H9 (cell line): ENCODE results near the gene KCNJ1. TPM values are rescaled to one million over a fixed set of nuclear protein-coding genes. Genes with fewer than 3 reads are reported as not detected.

Experiments used
- DNase-seq: peaks from one replicate; pipeline ENCODE4 v3.0.0-alpha.2; 2017
- H2AFZ ChIP-seq: one replicate; pipeline ENCODE4 v1.6.1; 2013; ENCODE audit warnings: mild to moderate bottlenecking, low read length, control low read depth, moderate library complexity
- H2AK5ac ChIP-seq: 2 replicates; pipeline ENCODE4 v1.6.1; 2013; ENCODE audit warnings: low read length, control low read depth, mixed read lengths; ENCODE audit not compliant: insufficient read length
- H2BK120ac ChIP-seq: one replicate; pipeline ENCODE4 v1.6.1; 2013; ENCODE audit warnings: low read depth, mild to moderate bottlenecking, low read length, control low read depth, inconsistent platforms; ENCODE audit not compliant: poor library complexity, severe bottlenecking
- H2BK12ac ChIP-seq: 2 replicates; pipeline ENCODE4 v1.6.1; 2013; ENCODE audit warnings: low read length, control low read depth, mixed read lengths, low read depth; ENCODE audit not compliant: insufficient read length
- H2BK15ac ChIP-seq: 2 replicates; pipeline ENCODE4 v1.6.1; 2013; ENCODE audit warnings: low read depth, low read length, control low read depth
- H2BK20ac ChIP-seq: one replicate; pipeline ENCODE4 v1.6.1; 2013; ENCODE audit warnings: low read depth, mild to moderate bottlenecking, low read length, control low read depth, inconsistent platforms; ENCODE audit not compliant: poor library complexity, severe bottlenecking
- H2BK5ac ChIP-seq: 2 replicates; pipeline ENCODE4 v1.6.1; 2013; ENCODE audit warnings: low read length, control low read depth, mixed read lengths; ENCODE audit not compliant: insufficient read length
- H3K14ac ChIP-seq: 2 replicates; pipeline ENCODE4 v1.6.1; 2013; ENCODE audit warnings: low read length, control low read depth; ENCODE audit not compliant: insufficient read depth
- H3K18ac ChIP-seq: 2 replicates; pipeline ENCODE4 v1.6.1; 2013; ENCODE audit warnings: low read depth, mild to moderate bottlenecking, mixed read lengths, low read length, control low read depth; ENCODE audit not compliant: insufficient read length
- H3K23ac ChIP-seq: 2 replicates; pipeline ENCODE4 v1.6.1; 2013; ENCODE audit warnings: low read length, control low read depth, mixed read lengths, low read depth; ENCODE audit not compliant: insufficient read length
- H3K23me2 ChIP-seq: 2 replicates; pipeline ENCODE4 v1.6.1; 2013; ENCODE audit warnings: low read depth, mild to moderate bottlenecking, mixed read lengths, low read length, control low read depth; ENCODE audit not compliant: insufficient read length, poor library complexity, severe bottlenecking
- H3K27ac ChIP-seq: 2 replicates; pipeline ENCODE4 v1.5.1; 2013; ENCODE audit warnings: low read length, control low read depth, mixed read lengths, low read depth; ENCODE audit not compliant: insufficient read length
- H3K27me3 ChIP-seq: 2 replicates; pipeline ENCODE4 v1.6.1; 2013; ENCODE audit warnings: low read length, control low read depth, inconsistent platforms; ENCODE audit not compliant: insufficient read depth
- H3K4ac ChIP-seq: 2 replicates; pipeline ENCODE4 v1.6.1; 2013; ENCODE audit warnings: low read depth, mild to moderate bottlenecking, control low read depth, inconsistent platforms, low read length, moderate library complexity
- H3K4me1 ChIP-seq: 2 replicates; pipeline ENCODE4 v1.6.1; 2013; ENCODE audit warnings: low read length, control low read depth, inconsistent platforms; ENCODE audit not compliant: insufficient read depth
- H3K4me2 ChIP-seq: 2 replicates; pipeline ENCODE4 v1.6.1; 2013; ENCODE audit warnings: low read length, control low read depth, mixed read lengths; ENCODE audit not compliant: insufficient read length, insufficient read depth
- H3K56ac ChIP-seq: 2 replicates; pipeline ENCODE4 v1.6.1; 2013; ENCODE audit warnings: low read depth, mild to moderate bottlenecking, mixed read lengths, low read length, control low read depth; ENCODE audit not compliant: insufficient read length
- H3K79me1 ChIP-seq: 2 replicates; pipeline ENCODE4 v1.6.1; 2013; ENCODE audit warnings: low read depth, mild to moderate bottlenecking, moderate library complexity, low read length, control low read depth, inconsistent platforms; ENCODE audit not compliant: insufficient read depth, poor library complexity, severe bottlenecking
- H3K79me2 ChIP-seq: 2 replicates; pipeline ENCODE4 v1.6.1; 2013; ENCODE audit warnings: low read length, control low read depth, inconsistent platforms; ENCODE audit not compliant: insufficient read depth
- H3K9ac ChIP-seq: 2 replicates; pipeline ENCODE4 v1.6.1; 2013; ENCODE audit warnings: low read length, control low read depth, mixed read lengths; ENCODE audit not compliant: insufficient read length; ENCODE audit errors: extremely low read depth
- H3K9me3 ChIP-seq: one replicate; pipeline ENCODE4 v1.6.1; 2013; ENCODE audit warnings: low read depth, low read length, inconsistent platforms; ENCODE audit not compliant: control insufficient read depth
- H3T11ph ChIP-seq: one replicate; pipeline ENCODE4 v1.6.1; 2013; ENCODE audit warnings: mild to moderate bottlenecking, low read length, control low read depth, inconsistent platforms
- H4K20me1 ChIP-seq: one replicate; pipeline ENCODE4 v1.6.1; 2013; ENCODE audit not compliant: control insufficient read depth, insufficient read length, insufficient read depth
- H4K5ac ChIP-seq: 2 replicates; pipeline ENCODE4 v1.6.1; 2013; ENCODE audit warnings: low read depth, mild to moderate bottlenecking, mixed read lengths, low read length, control low read depth; ENCODE audit not compliant: insufficient read length
- H4K8ac ChIP-seq: replicated peaks from 2 replicates; pipeline ENCODE4 v1.6.1; 2013; ENCODE audit warnings: low read length, control low read depth, mixed read lengths, low read depth; ENCODE audit not compliant: insufficient read length
- H4K91ac ChIP-seq: 2 replicates; pipeline ENCODE4 v1.6.1; 2013; ENCODE audit warnings: low read depth, mild to moderate bottlenecking, moderate library complexity, mixed read lengths, low read length, control low read depth; ENCODE audit not compliant: insufficient read length
- H3K27ac Mint-ChIP-seq, 3 experiments: 2 replicates in 2 of 3; 3 replicates in 1 of 3; pipeline ENCODE4 v1.8.0; 2020 to 2021; ENCODE audit warnings: mixed read lengths in 3 of 3, mild to moderate bottlenecking in 1 of 3, moderate library complexity in 1 of 3
- H3K27me3 Mint-ChIP-seq: 2 replicates; pipeline ENCODE4 v1.8.0; 2021; ENCODE audit warnings: low read depth, mild to moderate bottlenecking, moderate library complexity, mixed read lengths
- H3K36me3 Mint-ChIP-seq, 3 experiments: 2 replicates in 2 of 3; 3 replicates in 1 of 3; pipeline ENCODE4 v1.8.0; 2020 to 2021; ENCODE audit warnings: low read depth in 3 of 3, mixed read lengths in 3 of 3; ENCODE audit not compliant: insufficient read depth in 1 of 3
- H3K4me1 Mint-ChIP-seq, 2 experiments: 2 replicates each; pipeline ENCODE4 v1.8.0; 2020; ENCODE audit warnings: mixed read lengths in 2 of 2
- H3K4me3 Mint-ChIP-seq, 2 experiments: 2 replicates in 1 of 2; 3 replicates in 1 of 2; pipeline ENCODE4 v1.8.0; 2020 to 2021; ENCODE audit warnings: mild to moderate bottlenecking in 2 of 2, mixed read lengths in 2 of 2, moderate library complexity in 1 of 2
- H3K9me3 Mint-ChIP-seq, 2 experiments: 2 replicates in 1 of 2; 3 replicates in 1 of 2; pipeline ENCODE4 v1.8.0; 2020; ENCODE audit warnings: mild to moderate bottlenecking in 2 of 2, mixed read lengths in 2 of 2, moderate library complexity in 1 of 2
- CTCF ChIP-seq: fragments of 200-600 bp; sonication (generic); conservative IDR thresholded peaks from 3 replicates; pipeline ENCODE4 v1.8.0; 2021; ENCODE audit warnings: antibody characterized with exemption, mild to moderate bottlenecking
- WGBS: extraction: QIAGEN DNeasy Blood & Tissue Kit; methylation state at CpG from one replicate; pipeline ENCODE4 v1.1.7; 2013; ENCODE audit warnings: missing lambda C conversion rate, low lambda C conversion rate, mixed read lengths; ENCODE audit not compliant: insufficient read length; ENCODE audit errors: extremely low coverage; 5-methylcytosine and 5-hydroxymethylcytosine counted together
- total RNA-seq: library from RNA; stranded (reverse); gene quantifications from 2 replicates; pipeline ENCODE4 v1.2.1, GENCODE V29; 2021

KCNJ1 gene
- total RNA-seq, 1 experiment from 2014 or later = not detected

GRCh38 chr11:128841461-128842072 lies 25.5 kb downstream of the KCNJ1 start:
- Histone ChIP-seq H2BK12ac (no peak overlapping the region), H3K56ac (no peak overlapping the region), H3K27me3 (no peaks in the 10 kb centered on the region), H3T11ph (no peak overlapping the region), H4K5ac (no peak overlapping the region), H2AK5ac (no peak overlapping the region), H3K9ac (no peak overlapping the region), H3K23ac (no peak overlapping the region), H2BK5ac (no peak overlapping the region), H4K91ac (no peak overlapping the region), H2BK120ac (no peak overlapping the region), H2AFZ (no peak overlapping the region), H4K8ac (no peak overlapping the region), H3K18ac (no peak overlapping the region), H3K79me1 (no peaks in the 10 kb centered on the region), H3K14ac (no peak overlapping the region), H3K27ac (no peak overlapping the region), H3K9me3 (no peaks in the 10 kb centered on the region), H3K4me1 (peaks cover 12% of the 10 kb centered on the region; the same call in 1 of the 2 replicates), H3K4me2 (no peak overlapping the region), H3K4ac (no peak overlapping the region), H2BK20ac (no peak overlapping the region), H2BK15ac (no peak overlapping the region), H3K23me2 (no peaks in the 10 kb centered on the region), H4K20me1 (no peaks in the 10 kb centered on the region), H3K79me2 (no peaks in the 10 kb centered on the region)
- TF ChIP-seq CTCF = no peak
- Mint-ChIP-seq H3K27ac (no peak overlapping the region), H3K36me3 (peaks cover 0 to 4% (median 0%) of the 10 kb centered on the region in 3 experiments; a peak in 4 of 7 replicates), H3K9me3 (no peaks in the 10 kb centered on the region), H3K4me1 (peaks cover 16 to 26% of the 10 kb centered on the region in 2 experiments), H3K27me3 (peaks cover 3% of the 10 kb centered on the region; the same call in 1 of the 2 replicates), H3K4me3 (no peak overlapping the region; a peak in 1 of 5 replicates)
- no peak for DNase-seq
- WGBS = no CpG with 5 or more reads among the region's 7 CpGs
